Measurements from ENCODE around the gene ITIH2. TPM values are rescaled to one million over a fixed set of nuclear protein-coding genes. Genes with fewer than 3 reads are reported as not detected.

The ITIH2 gene
- total and polyA plus RNA-seq, 4 donors = 261 to 1,345 (median 532) TPM

DNA sequence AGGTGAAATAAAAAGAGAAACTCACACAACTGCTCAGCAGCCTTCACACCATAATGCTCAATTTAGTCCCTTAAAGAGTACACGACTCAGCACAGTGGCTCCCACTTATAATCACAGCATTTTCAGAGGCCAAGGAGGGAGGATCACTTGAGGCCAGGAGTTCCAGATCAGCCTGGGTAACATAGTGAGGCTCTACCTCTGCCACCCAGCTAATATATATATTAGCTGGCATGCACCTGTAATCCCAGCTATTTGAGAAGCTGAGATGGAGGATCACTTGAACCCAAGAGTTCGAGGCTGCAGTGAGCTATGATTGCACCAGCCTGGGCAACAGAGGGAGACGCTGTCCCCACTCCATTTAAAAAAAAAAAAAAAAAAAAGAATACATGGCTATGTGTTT lies 2.2 kb downstream of the ITIH2 start:
- Histone ChIP-seq H3K4me3 (ENCODE audit: low read depth in 1 of 3, low read length in 3 of 3) (peak overlapping the region; percentile 44 to 93 (median 71)), H3K27ac (ENCODE audit: low read depth in 1 of 2, low read length in 2 of 2) (no peak overlapping the region), H3K36me3 (ENCODE audit: control insufficient read depth in 4 of 4, insufficient read depth in 3 of 4, low read depth in 1 of 4, low read length in 3 of 4) (peaks cover 0 to 6% (median 0%) of the 10 kb centered on the region in 4 donors), H3K9ac (ENCODE audit: low read depth in 1 of 2, low read length in 2 of 2) (peak overlapping the region in 1 of 2 donors; percentile 66), H3K4me1 (ENCODE audit: control insufficient read depth in 4 of 4, insufficient read depth in 4 of 4, low read length in 3 of 4) (peaks cover 11 to 71% (median 60%) of the 10 kb centered on the region in 4 donors), H3K27me3 (ENCODE audit: control insufficient read depth in 4 of 4, insufficient read depth in 4 of 4, low read length in 3 of 4) (no peaks in the 10 kb centered on the region), H3K9me3 (ENCODE audit: control insufficient read depth in 4 of 4, low read length in 3 of 4) (no peaks in the 10 kb centered on the region)
- DNase-seq (ENCODE audit: low spot score) = no peak
- TF ChIP-seq JUND (IDR thresholded peaks at IDR 0.05) (no peak), HNF4A (conservative IDR thresholded peaks at IDR 0.05) (no peak), FOXA2 (IDR thresholded peaks at IDR 0.05) (no peak), TAF1 (conservative IDR thresholded peaks at IDR 0.05) (no peak), RAD21 (IDR thresholded peaks at IDR 0.05) (no peak), EGR1 (IDR thresholded peaks at IDR 0.05; ENCODE audit: low read depth in 2 of 2) (no peak), HNF4G (IDR thresholded peaks at IDR 0.05) (no peak), RXRA (IDR thresholded peaks at IDR 0.05) (no peak), GABPA (IDR thresholded peaks at IDR 0.05 in 1 of 2, conservative IDR thresholded peaks at IDR 0.05 in 1 of 2) (no peak), CTCF (IDR thresholded peaks at IDR 0.05; ENCODE audit: low read depth, low read length, missing input control) (no peak), NR2F2 (IDR thresholded peaks at IDR 0.05) (no peak)
- TF ChIP-seq, protein P1, sequence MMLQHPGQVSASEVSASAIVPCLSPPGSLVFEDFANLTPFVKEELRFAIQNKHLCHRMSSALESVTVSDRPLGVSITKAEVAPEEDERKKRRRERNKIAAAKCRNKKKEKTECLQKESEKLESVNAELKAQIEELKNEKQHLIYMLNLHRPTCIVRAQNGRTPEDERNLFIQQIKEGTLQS (IDR thresholded peaks at IDR 0.05) = no peak
- TF ChIP-seq, protein P2, sequence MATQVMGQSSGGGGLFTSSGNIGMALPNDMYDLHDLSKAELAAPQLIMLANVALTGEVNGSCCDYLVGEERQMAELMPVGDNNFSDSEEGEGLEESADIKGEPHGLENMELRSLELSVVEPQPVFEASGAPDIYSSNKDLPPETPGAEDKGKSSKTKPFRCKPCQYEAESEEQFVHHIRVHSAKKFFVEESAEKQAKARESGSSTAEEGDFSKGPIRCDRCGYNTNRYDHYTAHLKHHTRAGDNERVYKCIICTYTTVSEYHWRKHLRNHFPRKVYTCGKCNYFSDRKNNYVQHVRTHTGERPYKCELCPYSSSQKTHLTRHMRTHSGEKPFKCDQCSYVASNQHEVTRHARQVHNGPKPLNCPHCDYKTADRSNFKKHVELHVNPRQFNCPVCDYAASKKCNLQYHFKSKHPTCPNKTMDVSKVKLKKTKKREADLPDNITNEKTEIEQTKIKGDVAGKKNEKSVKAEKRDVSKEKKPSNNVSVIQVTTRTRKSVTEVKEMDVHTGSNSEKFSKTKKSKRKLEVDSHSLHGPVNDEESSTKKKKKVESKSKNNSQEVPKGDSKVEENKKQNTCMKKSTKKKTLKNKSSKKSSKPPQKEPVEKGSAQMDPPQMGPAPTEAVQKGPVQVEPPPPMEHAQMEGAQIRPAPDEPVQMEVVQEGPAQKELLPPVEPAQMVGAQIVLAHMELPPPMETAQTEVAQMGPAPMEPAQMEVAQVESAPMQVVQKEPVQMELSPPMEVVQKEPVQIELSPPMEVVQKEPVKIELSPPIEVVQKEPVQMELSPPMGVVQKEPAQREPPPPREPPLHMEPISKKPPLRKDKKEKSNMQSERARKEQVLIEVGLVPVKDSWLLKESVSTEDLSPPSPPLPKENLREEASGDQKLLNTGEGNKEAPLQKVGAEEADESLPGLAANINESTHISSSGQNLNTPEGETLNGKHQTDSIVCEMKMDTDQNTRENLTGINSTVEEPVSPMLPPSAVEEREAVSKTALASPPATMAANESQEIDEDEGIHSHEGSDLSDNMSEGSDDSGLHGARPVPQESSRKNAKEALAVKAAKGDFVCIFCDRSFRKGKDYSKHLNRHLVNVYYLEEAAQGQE (IDR thresholded peaks at IDR 0.05) = no peak
- 31% methylated on average over 3 of the region's 3 CpGs for WGBS

GRCh38 chr10:7706534-7707073 lies 3.5 kb downstream of the ITIH2 start:
- DNase-seq (ENCODE audit: low spot score) = no peak
- H3K4me3 ChIP-seq (ENCODE audit: low read depth in 1 of 3, low read length in 3 of 3) = peak overlapping the region; percentile 32 to 93 (median 72)
- peak overlapping the region; percentile 19 to 42 for H3K27ac ChIP-seq (ENCODE audit: low read depth in 1 of 2, low read length in 2 of 2)
- H3K4me1 ChIP-seq (ENCODE audit: control insufficient read depth in 4 of 4, insufficient read depth in 4 of 4, low read length in 3 of 4) = peaks cover 11 to 70% (median 56%) of the 10 kb centered on the region in 4 donors
- H3K9ac ChIP-seq (ENCODE audit: low read depth in 1 of 2, low read length in 2 of 2) = no peak overlapping the region
- H3K9me3 ChIP-seq (ENCODE audit: control insufficient read depth in 4 of 4, low read length in 3 of 4) = no peaks in the 10 kb centered on the region
- WGBS = 35% methylated on average over 4 of the region's 4 CpGs
- H3K27me3 ChIP-seq (ENCODE audit: control insufficient read depth in 4 of 4, insufficient read depth in 4 of 4, low read length in 3 of 4) = no peaks in the 10 kb centered on the region
- peaks cover 0 to 14% (median under 1%) of the 10 kb centered on the region in 4 donors for H3K36me3 ChIP-seq (ENCODE audit: control insufficient read depth in 4 of 4, insufficient read depth in 3 of 4, low read depth in 1 of 4, low read length in 3 of 4)
- TF ChIP-seq, protein P1 (IDR thresholded peaks at IDR 0.05) = no peak
- no peak for TF ChIP-seq TAF1 (conservative IDR thresholded peaks at IDR 0.05)

Data from liver (tissue), 9 donors.